Measurements from ENCODE around the gene CDK14. TPM values are rescaled to one million over a fixed set of nuclear protein-coding genes. Genes with fewer than 3 reads are reported as not detected.

Gene CDK14
- total RNA-seq, 1 experiment from 2014 or later = 57.9 TPM

DNA sequence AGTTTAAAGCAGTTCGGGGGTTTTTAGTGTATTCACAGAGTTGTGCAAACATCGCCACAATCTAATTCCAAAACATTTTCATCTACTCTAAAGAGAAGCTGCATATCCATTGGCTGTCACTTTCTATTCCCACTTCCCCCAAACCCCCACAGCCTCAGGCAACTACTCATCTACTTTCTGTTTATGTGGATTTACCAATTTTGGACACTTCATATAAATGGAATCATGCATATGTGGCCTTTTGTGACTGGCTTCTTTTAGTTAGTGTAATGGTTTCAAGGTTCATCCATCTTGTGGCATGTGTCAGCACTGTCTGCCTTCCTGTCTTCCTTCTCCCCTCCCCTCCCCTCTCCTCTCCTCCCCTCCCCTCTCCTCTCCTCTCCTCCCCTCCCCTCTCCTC lies 589.6 kb downstream of the CDK14 start (continued):
- TF ChIP-seq, protein P1, sequence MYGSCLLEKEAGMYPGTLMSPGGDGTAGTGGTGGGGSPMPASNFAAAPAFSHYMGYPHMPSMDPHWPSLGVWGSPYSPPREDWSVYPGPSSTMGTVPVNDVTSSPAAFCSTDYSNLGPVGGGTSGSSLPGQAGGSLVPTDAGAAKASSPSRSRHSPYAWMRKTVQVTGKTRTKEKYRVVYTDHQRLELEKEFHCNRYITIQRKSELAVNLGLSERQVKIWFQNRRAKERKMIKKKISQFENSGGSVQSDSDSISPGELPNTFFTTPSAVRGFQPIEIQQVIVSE (CRISPR knock-in tag; IDR thresholded peaks at IDR 0.05; ENCODE audit: borderline replicate concordance) = no peak
- TF ChIP-seq ATF1 (CRISPR knock-in tag; IDR thresholded peaks at IDR 0.05) (no peak), HMGA2 (CRISPR knock-in tag; IDR thresholded peaks at IDR 0.05) (no peak)

DNA sequence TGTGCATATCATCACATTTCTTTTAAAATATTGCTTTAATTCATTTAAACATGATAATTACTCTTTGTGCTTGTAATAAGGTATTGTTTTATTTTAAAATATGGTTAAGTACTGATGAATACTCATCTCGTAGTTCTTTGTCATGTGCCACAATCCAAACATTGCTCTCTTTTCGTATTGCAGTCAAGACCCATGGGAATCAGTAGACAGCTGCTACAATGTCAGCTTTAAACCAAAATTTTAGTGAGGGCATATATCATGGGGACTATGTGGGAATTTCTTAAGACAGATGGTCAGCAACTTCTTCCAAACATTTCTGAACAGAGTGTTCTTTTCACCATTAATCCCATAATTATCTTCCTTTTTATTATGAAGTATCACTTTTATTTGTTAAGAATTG lies 590.9 kb downstream of the CDK14 start:
- H3K27me3 Mint-ChIP-seq (ENCODE audit: low read depth) = no peaks in the 10 kb centered on the region
- H3K27ac Mint-ChIP-seq = no peak overlapping the region
- no peaks in the 10 kb centered on the region for H3K36me3 Mint-ChIP-seq
- no peak overlapping the region for H3K4me3 Mint-ChIP-seq
- TF ChIP-seq RELA (CRISPR knock-in tag; IDR thresholded peaks at IDR 0.05; ENCODE audit: borderline replicate concordance) = no peak
- ATAC-seq (no peak), DNase-seq (ENCODE audit: low spot score) (no peak)
- POLR2A ChIA-PET = no interaction called here
- CTCF ChIA-PET = no interaction called here
- H3K9me3 Mint-ChIP-seq = peaks cover 6% of the 10 kb centered on the region; the same call in 1 of the 2 replicates
- H3K4me1 Mint-ChIP-seq = peaks cover 13% of the 10 kb centered on the region

DNA sequence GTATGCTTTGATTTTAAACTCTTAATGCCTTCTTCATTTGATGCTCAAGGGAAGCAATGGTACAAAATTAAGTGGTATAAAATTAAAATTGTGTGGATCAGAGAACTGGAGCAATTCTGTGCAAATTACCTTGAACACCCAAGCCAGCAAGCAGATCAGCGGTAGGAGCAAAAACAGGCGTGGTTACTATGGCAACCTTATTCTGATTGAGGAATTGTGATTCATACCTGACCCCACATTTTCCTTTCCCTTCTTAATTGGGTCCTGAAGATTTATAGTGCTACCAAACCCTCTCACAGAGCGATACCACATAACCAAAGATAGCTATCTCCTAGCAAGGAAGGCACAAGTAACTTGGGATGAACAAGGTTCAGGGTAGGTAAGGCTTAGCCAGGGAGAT lies 595.6 kb downstream of the CDK14 start:
- DNase-seq (ENCODE audit: low spot score) (no peak), ATAC-seq (no peak)
- POLR2A ChIA-PET = no interaction called here
- TF ChIP-seq TCF7 (CRISPR knock-in tag; IDR thresholded peaks at IDR 0.05; ENCODE audit: low read depth) (no peak), ZBTB21 (CRISPR knock-in tag; IDR thresholded peaks at IDR 0.05; ENCODE audit: borderline replicate concordance) (no peak), SOX15 (CRISPR knock-in tag; IDR thresholded peaks at IDR 0.05) (no peak)
- H3K27me3 Mint-ChIP-seq (ENCODE audit: low read depth) = no peaks in the 10 kb centered on the region
- H3K36me3 Mint-ChIP-seq = no peaks in the 10 kb centered on the region
- H3K9me3 Mint-ChIP-seq = no peaks in the 10 kb centered on the region
- CTCF ChIA-PET = no interaction called here
- peaks cover 5% of the 10 kb centered on the region; the same call in 1 of the 2 replicates for H3K4me1 Mint-ChIP-seq
- no peak overlapping the region for H3K4me3 Mint-ChIP-seq
- H3K27ac Mint-ChIP-seq = no peak overlapping the region; the same call in 1 of the 2 replicates

DNA sequence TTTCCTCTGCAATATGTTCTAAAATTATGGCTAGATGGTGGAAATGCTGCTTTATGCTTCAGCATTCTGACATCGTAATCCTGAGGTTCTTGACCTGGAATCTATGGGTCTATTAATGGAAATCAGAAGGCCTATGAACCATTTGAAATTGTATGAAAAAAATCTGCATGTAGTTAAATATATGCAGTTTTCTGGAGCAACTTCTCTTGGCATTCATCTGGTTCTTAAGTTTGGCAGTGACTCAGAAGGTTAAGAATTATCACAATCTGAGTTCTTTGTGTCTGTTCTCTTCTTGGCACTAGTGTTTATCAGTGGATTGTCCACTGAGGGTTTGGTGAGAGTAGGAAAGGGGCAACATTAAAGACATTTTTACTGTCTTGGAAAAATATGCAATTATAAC lies 597.0 kb downstream of the CDK14 start:
- no peaks in the 10 kb centered on the region for H3K36me3 Mint-ChIP-seq
- POLR2A ChIA-PET = no interaction called here

GRCh38 chr7:91194841-91195240 lies 598.7 kb downstream of the CDK14 start:
- DNase-seq (ENCODE audit: low spot score) = no peak
- no peak overlapping the region for H3K4me3 Mint-ChIP-seq
- TF ChIP-seq, protein P2, sequence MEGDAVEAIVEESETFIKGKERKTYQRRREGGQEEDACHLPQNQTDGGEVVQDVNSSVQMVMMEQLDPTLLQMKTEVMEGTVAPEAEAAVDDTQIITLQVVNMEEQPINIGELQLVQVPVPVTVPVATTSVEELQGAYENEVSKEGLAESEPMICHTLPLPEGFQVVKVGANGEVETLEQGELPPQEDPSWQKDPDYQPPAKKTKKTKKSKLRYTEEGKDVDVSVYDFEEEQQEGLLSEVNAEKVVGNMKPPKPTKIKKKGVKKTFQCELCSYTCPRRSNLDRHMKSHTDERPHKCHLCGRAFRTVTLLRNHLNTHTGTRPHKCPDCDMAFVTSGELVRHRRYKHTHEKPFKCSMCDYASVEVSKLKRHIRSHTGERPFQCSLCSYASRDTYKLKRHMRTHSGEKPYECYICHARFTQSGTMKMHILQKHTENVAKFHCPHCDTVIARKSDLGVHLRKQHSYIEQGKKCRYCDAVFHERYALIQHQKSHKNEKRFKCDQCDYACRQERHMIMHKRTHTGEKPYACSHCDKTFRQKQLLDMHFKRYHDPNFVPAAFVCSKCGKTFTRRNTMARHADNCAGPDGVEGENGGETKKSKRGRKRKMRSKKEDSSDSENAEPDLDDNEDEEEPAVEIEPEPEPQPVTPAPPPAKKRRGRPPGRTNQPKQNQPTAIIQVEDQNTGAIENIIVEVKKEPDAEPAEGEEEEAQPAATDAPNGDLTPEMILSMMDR (IDR thresholded peaks at IDR 0.05) = no peak
- no peak for TF ChIP-seq NR3C1 (CRISPR knock-in tag; conservative IDR thresholded peaks at IDR 0.05; ENCODE audit: low read depth)
- TF ChIP-seq FOXJ3 (CRISPR knock-in tag; IDR thresholded peaks at IDR 0.05; ENCODE audit: borderline replicate concordance) = no peak
- no peak for TF ChIP-seq ZNF232 (CRISPR knock-in tag; IDR thresholded peaks at IDR 0.05)
- TF ChIP-seq SMAD3 (CRISPR knock-in tag; IDR thresholded peaks at IDR 0.05; ENCODE audit: borderline replicate concordance) = no peak
- no peaks in the 10 kb centered on the region for H3K36me3 Mint-ChIP-seq
- no peak for ATAC-seq
- ChIA-PET POLR2A (no interaction called here), CTCF (no interaction called here)
- H3K27me3 Mint-ChIP-seq (ENCODE audit: low read depth) = no peaks in the 10 kb centered on the region
- H3K27ac Mint-ChIP-seq = no peak overlapping the region
- H3K9me3 Mint-ChIP-seq = no peaks in the 10 kb centered on the region
- H3K4me1 Mint-ChIP-seq = peaks cover 5% of the 10 kb centered on the region; the same call in 1 of the 2 replicates

More for the DNA sequence above, 597.0 kb downstream of the CDK14 start:
- H3K27ac Mint-ChIP-seq = no peak overlapping the region
- H3K4me3 Mint-ChIP-seq = no peak overlapping the region
- H3K4me1 Mint-ChIP-seq = peaks cover 5% of the 10 kb centered on the region; the same call in 1 of the 2 replicates
- ATAC-seq (no peak), DNase-seq (ENCODE audit: low spot score) (no peak)
- H3K27me3 Mint-ChIP-seq (ENCODE audit: low read depth) = no peaks in the 10 kb centered on the region
- no peaks in the 10 kb centered on the region for H3K9me3 Mint-ChIP-seq
- no peak for TF ChIP-seq E2F4 (CRISPR knock-in tag; IDR thresholded peaks at IDR 0.05; ENCODE audit: borderline replicate concordance, low read depth)
- CTCF ChIA-PET = no interaction called here
